DMS114 treated with DMSO at 0.1 percent for 48 hours (cell line): ENCODE data around the gene ZBTB11.
"Not testable (repeated sequence)": the region's sequence is repeated elsewhere in the genome, so short reads cannot be mapped to it uniquely, and the experiment has no call there.

Source experiments
- DNase-seq: peaks from one replicate; lab custom pipeline; 2025; ENCODE audit not compliant: unreplicated experiment; lab: John Stamatoyannopoulos, UW

Gene ZBTB11

DNA sequence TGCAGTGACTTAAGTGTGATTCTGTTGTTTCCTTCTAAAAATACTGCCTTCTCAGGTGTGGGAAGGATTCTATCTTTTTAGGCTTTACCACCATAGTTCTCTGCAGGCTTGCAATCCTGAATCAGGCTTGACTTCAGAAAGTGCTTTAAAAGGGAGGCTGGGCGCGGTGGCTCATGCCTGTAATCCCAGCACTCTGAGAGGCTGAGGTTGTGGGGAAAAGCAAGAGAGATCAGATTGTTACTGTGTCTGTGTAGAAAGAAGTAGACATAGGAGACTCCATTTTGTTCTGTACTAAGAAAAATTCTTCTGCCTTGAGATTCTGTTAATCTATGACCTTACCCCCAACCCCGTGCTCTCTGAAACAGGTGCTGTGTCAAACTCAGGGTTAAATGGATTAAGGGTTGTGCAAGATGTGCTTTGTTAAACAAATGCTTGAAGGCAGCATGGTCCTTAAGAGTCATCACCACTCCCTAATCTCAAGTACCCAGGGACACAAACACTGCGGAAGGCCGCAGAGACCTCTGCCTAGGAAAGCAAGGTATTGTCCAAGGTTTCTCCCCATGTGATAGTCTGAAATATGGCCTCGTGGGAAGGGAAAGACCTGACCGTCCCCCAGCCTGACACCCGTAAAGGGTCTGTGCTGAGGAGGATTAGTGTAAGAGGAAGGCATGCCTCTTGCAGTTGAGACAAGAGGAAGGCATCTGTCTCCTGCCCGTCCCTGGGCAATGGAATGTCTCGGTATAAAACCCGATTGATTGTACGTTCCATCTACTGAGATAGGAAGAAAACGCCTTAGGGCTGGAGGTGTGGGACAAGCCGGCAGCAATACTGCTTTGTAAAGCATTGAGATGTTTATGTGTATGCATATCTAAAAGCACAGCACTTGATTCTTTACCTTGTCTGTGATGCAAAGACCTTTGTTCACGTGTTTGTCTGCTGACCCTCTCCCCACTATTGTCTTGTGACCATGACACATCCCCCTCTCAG is 15.0 kb upstream of the ZBTB11 start:
- not testable (repeated sequence) for DNase-seq

DNA sequence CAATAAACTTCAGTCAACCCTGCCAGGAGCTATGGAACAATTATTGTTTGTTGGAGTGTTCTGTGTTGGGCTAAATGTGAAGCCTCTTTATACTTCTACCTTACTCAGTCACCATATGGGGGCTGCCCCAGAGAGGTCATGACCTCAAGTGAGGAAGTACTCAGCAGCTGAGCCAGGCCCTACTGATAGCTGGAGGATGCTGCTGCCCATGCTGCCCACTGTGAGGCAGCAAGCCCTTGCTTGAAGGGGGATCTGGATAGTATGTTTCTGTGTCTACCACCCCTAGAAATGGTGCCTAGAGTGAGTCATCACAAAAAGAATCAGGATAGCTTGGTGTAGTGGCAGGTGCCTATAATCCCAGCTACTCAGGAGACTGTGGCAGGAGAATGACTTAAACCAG is 14.0 kb upstream of the ZBTB11 start:
- no peak for DNase-seq

DNA sequence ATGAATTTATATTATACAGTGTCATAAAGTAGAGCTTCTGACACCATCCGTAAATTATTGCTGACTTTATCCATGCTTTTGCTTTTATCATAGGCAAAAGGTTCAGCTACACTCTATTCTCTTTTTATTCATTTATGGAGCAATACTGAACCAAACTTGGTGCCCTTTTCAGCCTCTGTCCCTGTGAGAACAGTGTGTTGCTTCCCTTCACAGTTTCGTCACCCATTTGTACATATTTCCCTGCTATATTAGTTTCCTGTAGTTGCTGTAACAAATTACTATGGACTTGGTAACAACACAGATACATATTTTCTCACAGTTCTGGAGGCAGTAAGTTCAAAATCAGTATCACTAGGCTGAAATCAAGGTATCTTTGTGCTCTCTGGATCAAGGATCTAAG is 12.4 kb upstream of the ZBTB11 start:
- no peak for DNase-seq

DNA sequence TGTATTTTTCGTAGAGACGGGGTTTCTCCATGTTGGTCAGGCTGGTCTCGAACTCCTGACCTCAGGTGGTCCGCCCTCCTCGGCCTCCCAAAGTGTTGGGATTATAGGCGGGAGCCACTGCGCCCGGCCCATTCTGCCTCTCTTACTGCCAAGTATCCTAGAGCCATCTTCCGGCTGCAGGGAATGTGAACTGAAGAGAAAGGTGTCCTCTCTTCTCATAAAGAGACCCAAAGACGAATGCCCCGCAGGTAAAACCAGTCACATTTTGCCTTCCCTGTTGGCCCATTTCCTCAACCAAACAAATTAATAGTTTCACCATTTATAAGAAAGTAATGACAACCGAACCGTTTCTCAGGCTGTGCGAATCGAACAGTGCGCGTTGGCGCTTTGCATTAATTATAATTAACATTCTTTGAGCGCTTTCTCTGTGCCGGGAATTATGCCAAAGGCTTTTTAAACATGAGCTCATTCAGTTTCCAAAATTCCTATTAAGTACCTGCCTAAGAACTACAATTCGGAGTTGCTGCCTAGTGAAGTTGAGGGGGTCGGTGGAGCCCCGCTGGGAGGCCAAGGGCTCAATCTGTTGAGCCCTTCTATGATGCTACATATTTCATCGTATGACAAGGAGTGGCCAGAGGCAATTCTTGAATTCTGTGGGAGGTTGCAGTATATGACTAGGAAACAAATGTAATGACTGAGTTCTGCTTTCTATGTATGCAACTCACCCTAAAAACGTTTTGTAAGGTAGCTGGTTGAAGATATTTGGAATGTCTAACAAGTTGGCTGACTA is 10.4 kb upstream of the ZBTB11 start:
- DNase-seq, result no peak

DNA sequence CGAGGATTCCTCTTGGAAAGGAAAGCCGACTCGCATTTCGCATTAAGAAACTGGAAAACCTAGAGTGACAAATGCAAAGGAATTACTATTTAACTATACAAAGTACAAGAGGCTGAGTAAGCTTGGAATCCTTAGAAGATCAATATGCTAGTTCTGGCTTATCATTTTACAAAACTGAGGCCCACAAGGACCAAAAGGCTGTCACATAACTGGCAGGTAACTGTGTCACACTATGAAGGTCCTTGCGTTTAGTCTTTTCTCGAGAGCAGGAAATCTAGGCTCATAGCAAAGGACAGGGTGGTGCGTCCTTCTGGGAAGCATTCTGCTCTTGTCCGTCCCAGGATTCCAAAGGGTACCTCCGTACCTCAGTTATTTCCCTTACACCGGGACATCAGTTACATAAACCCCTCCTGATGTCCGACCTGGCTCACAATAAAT is 9.0 kb upstream of the ZBTB11 start:
- no peak for DNase-seq

GRCh38 chr3:101685050-101685400 is 8.1 kb upstream of the ZBTB11 start:
- DNase-seq, result no peak

GRCh38 chr3:101680466-101680865 is 3.5 kb upstream of the ZBTB11 start:
- DNase-seq, result no peak

- not testable (repeated sequence) for DNase-seq
Observed at GRCh38 chr3:101678837-101679236, 1.9 kb upstream of the ZBTB11 start.

GRCh38 chr3:101677436-101678286 is 729 bp upstream of the ZBTB11 start:
- no peak for DNase-seq

- no peak for DNase-seq
Observed at GRCh38 chr3:101676216-101676764, 642 bp downstream of the ZBTB11 start.

- no peak for DNase-seq
Observed at GRCh38 chr3:101675709-101676215, 1.2 kb downstream of the ZBTB11 start.

DNA sequence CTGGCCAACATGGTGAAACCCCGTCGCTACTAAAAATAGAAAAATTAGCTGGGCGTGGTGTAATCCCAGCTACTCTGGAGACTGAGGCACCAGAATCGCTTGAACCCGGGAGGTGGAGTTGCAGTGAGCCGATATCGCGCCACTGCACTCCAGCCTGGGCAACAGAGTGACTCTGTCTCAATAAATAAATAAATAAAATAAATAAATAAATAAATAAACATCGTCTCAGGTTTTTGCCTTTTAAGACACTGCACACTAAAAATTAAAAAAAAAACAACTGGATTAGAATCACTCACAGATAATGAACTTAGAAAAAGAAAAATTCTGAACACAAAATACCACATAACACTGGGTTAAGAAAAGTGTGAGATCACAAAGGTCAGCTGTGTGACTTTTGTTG is 2.4 kb downstream of the ZBTB11 start:
- no peak for DNase-seq

- no peak for DNase-seq
Observed at GRCh38 chr3:101673953-101674352, 3.0 kb downstream of the ZBTB11 start.

DNA sequence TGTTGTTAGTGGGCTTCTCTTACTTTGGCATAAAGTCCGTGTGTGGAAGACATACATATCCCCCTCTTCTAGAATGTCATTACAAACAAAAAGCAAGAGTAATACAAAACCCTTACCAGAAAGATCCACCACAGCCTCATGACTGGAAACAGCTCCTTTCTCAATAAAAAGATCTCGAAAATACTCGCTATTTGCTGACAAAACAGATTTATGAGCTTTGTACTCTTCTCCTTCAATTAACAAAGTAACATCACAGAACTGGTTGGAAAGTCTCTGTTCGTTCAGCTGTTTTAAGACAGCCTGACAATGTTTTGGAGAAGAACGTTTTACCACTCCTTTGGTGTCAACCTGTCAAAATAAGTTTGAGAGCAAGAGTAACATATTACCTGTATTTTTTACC is 5.9 kb downstream of the ZBTB11 start:
- no peak for DNase-seq

DNA sequence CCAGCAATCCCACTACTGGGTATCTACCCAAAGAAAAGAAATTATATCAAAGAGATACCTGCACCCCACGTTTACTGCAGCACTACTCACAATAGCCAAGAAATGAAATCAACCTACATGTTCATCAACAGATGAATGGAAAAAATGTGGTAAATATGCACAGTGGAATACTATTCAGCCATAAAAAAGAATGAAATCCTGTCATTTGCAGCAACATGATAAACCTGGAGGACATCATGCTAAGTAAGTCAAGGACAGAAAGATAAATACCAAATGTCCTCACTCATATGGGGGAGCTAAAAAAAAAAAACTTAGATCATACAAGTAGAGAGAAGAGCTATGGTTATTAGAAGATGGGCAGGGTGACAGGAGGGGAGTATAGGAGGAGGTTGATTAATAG is 9.1 kb downstream of the ZBTB11 start:
- no peak for DNase-seq

DNA sequence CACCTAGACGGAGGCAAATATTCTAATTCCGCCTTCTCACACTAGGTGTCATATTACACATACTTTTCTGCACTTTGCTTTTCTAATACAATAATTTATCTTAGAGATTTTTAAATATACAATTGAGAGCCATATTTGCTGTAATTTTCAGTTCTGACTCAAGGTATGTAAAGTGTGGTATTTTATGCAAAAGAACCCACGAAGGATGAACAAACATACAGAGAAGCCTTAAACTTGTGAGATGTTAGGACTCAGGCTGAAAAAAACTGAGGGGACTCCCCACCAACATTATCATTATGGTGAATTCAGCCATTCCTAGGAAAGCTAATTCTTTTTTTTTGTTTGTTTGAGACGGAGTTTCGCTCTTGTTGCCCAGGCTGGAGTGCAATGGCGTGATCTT is 9.6 kb downstream of the ZBTB11 start:
- DNase-seq, result no peak

GRCh38 chr3:101665851-101666250 is 11.1 kb downstream of the ZBTB11 start:
- no peak for DNase-seq

- DNase-seq, result no peak
Observed at GRCh38 chr3:101665357-101665756, 11.6 kb downstream of the ZBTB11 start.

GRCh38 chr3:101660714-101661113 is 16.2 kb downstream of the ZBTB11 start:
- DNase-seq, result no peak

GRCh38 chr3:101656651-101657050 is 20.3 kb downstream of the ZBTB11 start:
- DNase-seq, result no peak

GRCh38 chr3:101646726-101647125 is 30.2 kb downstream of the ZBTB11 start:
- no peak for DNase-seq
